ENCODE data around the gene YIPF2. TPM values are rescaled to one million over a fixed set of nuclear protein-coding genes. Genes with fewer than 3 reads are reported as not detected.

YIPF2 gene
- total and polyA plus RNA-seq, 2 experiments from 2014 or later, result 57.3 to 114 TPM

DNA sequence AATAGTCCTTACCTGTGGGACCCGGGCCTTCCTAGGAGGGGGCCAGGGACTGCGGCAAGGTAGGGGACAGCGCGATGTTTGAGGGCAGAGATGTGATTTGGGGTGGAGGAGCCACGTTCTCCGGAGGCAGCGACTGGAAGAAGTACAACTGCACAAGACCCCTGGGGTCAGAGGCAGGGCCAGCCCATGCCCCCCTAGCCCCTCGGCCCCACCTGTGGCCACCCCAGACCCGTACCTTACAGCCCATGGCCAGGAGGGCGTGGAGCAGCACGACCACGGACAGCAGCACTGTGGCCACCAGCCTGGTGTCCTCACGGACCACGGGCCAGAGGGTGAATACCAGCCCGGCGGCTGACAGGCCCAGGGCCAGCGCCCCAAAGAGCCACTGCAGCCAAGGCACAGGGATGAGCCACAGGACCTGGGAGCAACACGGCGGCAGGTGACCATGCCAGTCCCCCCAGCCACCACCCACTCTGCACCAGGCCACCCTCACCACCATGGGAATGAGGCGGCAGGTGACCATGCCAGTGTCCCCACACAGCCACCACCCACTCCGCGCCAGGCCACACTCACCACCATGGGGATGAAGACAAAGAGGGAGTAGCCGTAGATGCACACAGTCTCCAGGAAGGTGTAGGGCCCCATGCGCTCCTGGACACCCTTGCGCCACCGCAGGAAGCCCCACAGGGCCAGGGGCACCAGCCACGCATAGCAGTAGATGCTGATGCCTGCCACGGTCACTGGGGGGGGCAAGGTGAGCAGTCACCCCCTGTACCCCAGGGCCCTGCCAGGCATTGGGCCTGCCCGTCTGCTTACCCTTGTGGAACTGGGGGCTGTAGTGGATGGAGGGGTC, 5.0 kb downstream of the YIPF2 start:
- Histone ChIP-seq H3K4me2 (ENCODE audit: unreplicated experiment) (no peak overlapping the region), H3K9ac (no peak overlapping the region), H3K9me2 (ENCODE audit: insufficient read depth) (no peaks in the 10 kb centered on the region), H4K20me1 (ENCODE audit: insufficient read depth) (no peaks in the 10 kb centered on the region), H3K36me3 (ENCODE audit: low read depth) (no peaks in the 10 kb centered on the region), H3K27ac (no peak overlapping the region), H3K4me1 (ENCODE audit: insufficient read depth) (no peaks in the 10 kb centered on the region), H3F3A (ENCODE audit: insufficient read depth) (no peaks in the 10 kb centered on the region), H3K27me3 (replicated peaks; ENCODE audit: insufficient read depth) (no peaks in the 10 kb centered on the region), H3K4me3 (no peak overlapping the region), H2AFZ (no peak overlapping the region), H3K9me3 (ENCODE audit: low read depth) (no peaks in the 10 kb centered on the region), H3K79me2 (ENCODE audit: insufficient read depth) (peaks cover 27% of the 10 kb centered on the region)
- WGBS, 2 experiments (ENCODE audit: low coverage in 1 of 2, low lambda C conversion rate in 2 of 2, missing lambda C conversion rate in 2 of 2), result 92 to 93% methylated on average over 22 to 25 of the region's 29 CpGs
- TF ChIP-seq EZH2 (IDR thresholded peaks at IDR 0.05; ENCODE audit: insufficient read depth, poor library complexity, severe bottlenecking) (no peak), EZH2phosphoT487 (IDR thresholded peaks at IDR 0.05; ENCODE audit: insufficient read depth, low read depth) (no peak)
- no peak for DNase-seq
- in situ Hi-C loops (cut with MboI), result no loop called here

DNA sequence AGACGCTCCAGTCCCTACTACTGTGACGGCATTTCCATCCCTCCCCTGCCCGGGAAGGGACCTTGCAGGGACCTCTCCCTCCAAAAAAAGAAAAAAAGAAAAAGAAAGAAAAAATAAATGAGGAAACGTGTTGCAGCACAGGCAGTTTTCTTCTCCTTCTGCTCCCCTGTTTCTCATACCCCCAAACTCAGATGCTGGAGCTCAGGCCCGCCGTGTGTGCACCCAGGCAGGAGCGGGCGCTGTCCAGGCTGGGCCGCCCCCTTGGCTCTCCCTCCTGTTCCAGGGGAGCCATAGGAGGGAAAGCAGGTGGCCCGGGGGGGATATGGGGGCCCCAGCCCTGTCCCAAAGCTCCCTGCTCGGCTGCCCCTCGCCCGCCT, 5.8 kb downstream of the YIPF2 start:
- no peaks in the 10 kb centered on the region for H3F3A ChIP-seq (ENCODE audit: insufficient read depth)
- in situ Hi-C loops (cut with MboI), result no loop called here
- no peak overlapping the region for H3K27ac ChIP-seq
- no peak overlapping the region for H2AFZ ChIP-seq
- peaks cover 19% of the 10 kb centered on the region for H3K79me2 ChIP-seq (ENCODE audit: insufficient read depth)
- H3K4me2 ChIP-seq (ENCODE audit: unreplicated experiment), result no peak overlapping the region
- no peaks in the 10 kb centered on the region for H3K4me1 ChIP-seq (ENCODE audit: insufficient read depth)
- DNase-seq, result no peak
- H3K36me3 ChIP-seq (ENCODE audit: low read depth), result no peaks in the 10 kb centered on the region
- H3K9me2 ChIP-seq (ENCODE audit: insufficient read depth), result no peaks in the 10 kb centered on the region
- H3K9ac ChIP-seq, result no peak overlapping the region
- no peaks in the 10 kb centered on the region for H3K27me3 ChIP-seq (replicated peaks; ENCODE audit: insufficient read depth)
- WGBS, 2 experiments (ENCODE audit: low coverage in 1 of 2, low lambda C conversion rate in 2 of 2, missing lambda C conversion rate in 2 of 2), result 77 to 87% methylated on average over 13 of the region's 13 CpGs
- TF ChIP-seq EZH2phosphoT487 (IDR thresholded peaks at IDR 0.05; ENCODE audit: insufficient read depth, low read depth) (no peak), EZH2 (IDR thresholded peaks at IDR 0.05; ENCODE audit: insufficient read depth, poor library complexity, severe bottlenecking) (no peak)
- no peaks in the 10 kb centered on the region for H4K20me1 ChIP-seq (ENCODE audit: insufficient read depth)
- no peaks in the 10 kb centered on the region for H3K9me3 ChIP-seq (ENCODE audit: low read depth)
- H3K4me3 ChIP-seq, result no peak overlapping the region

DNA sequence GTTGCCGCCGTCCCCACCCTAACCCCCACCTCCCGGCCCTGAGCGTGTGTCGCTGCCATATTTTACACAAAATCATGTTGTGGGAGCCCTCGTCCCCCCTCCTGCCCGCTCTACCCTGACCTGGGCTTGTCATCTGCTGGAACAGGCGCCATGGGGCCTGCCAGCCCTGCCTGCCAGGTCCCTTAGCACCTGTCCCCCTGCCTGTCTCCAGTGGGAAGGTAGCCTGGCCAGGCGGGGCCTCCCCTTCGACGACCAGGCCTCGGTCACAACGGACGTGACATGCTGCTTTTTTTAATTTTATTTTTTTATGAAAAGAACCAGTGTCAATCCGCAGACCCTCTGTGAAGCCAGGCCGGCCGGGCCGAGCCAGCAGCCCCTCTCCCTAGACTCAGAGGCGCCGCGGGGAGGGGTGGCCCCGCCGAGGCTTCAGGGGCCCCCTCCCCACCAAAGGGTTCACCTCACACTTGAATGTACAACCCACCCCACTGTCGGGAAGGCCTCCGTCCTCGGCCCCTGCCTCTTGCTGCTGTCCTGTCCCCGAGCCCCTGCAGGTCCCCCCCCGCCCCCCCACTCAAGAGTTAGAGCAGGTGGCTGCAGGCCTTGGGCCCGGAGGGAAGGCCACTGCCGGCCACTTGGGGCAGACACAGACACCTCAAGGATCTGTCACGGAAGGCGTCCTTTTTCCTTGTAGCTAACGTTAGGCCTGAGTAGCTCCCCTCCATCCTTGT, 6.4 kb downstream of the YIPF2 start:
- no peaks in the 10 kb centered on the region for H3K4me1 ChIP-seq (ENCODE audit: insufficient read depth)
- H3K79me2 ChIP-seq (ENCODE audit: insufficient read depth), result peaks cover 13% of the 10 kb centered on the region
- H3K36me3 ChIP-seq (ENCODE audit: low read depth), result no peaks in the 10 kb centered on the region
- no peak for DNase-seq
- no peak overlapping the region for H3K27ac ChIP-seq
- H3K27me3 ChIP-seq (replicated peaks; ENCODE audit: insufficient read depth), result no peaks in the 10 kb centered on the region
- H3K4me3 ChIP-seq, result no peak overlapping the region
- no peak overlapping the region for H3K9ac ChIP-seq
- H2AFZ ChIP-seq, result no peak overlapping the region
- WGBS, 2 experiments (ENCODE audit: low coverage in 1 of 2, low lambda C conversion rate in 2 of 2, missing lambda C conversion rate in 2 of 2), result 77 to 81% methylated on average over 20 to 33 of the region's 33 CpGs
- H3F3A ChIP-seq (ENCODE audit: insufficient read depth), result no peaks in the 10 kb centered on the region
- TF ChIP-seq EZH2phosphoT487 (IDR thresholded peaks at IDR 0.05; ENCODE audit: insufficient read depth, low read depth) (no peak), EZH2 (IDR thresholded peaks at IDR 0.05; ENCODE audit: insufficient read depth, poor library complexity, severe bottlenecking) (no peak)
- H3K9me3 ChIP-seq (ENCODE audit: low read depth), result no peaks in the 10 kb centered on the region
- no peak overlapping the region for H3K4me2 ChIP-seq (ENCODE audit: unreplicated experiment)
- no peaks in the 10 kb centered on the region for H3K9me2 ChIP-seq (ENCODE audit: insufficient read depth)
- in situ Hi-C loops (cut with MboI), result no loop called here
- H4K20me1 ChIP-seq (ENCODE audit: insufficient read depth), result no peaks in the 10 kb centered on the region

- H3K9me3 ChIP-seq (ENCODE audit: low read depth), result no peaks in the 10 kb centered on the region
- no peak overlapping the region for H3K4me2 ChIP-seq (ENCODE audit: unreplicated experiment)
- peaks cover 8% of the 10 kb centered on the region for H3K79me2 ChIP-seq (ENCODE audit: insufficient read depth)
- no peaks in the 10 kb centered on the region for H4K20me1 ChIP-seq (ENCODE audit: insufficient read depth)
- H3F3A ChIP-seq (ENCODE audit: insufficient read depth), result no peaks in the 10 kb centered on the region
- H3K4me3 ChIP-seq, result no peak overlapping the region
- no peak overlapping the region for H2AFZ ChIP-seq
- no peaks in the 10 kb centered on the region for H3K36me3 ChIP-seq (ENCODE audit: low read depth)
- TF ChIP-seq EZH2 (IDR thresholded peaks at IDR 0.05; ENCODE audit: insufficient read depth, poor library complexity, severe bottlenecking) (no peak), EZH2phosphoT487 (IDR thresholded peaks at IDR 0.05; ENCODE audit: insufficient read depth, low read depth) (no peak)
- no peaks in the 10 kb centered on the region for H3K9me2 ChIP-seq (ENCODE audit: insufficient read depth)
- H3K9ac ChIP-seq, result no peak overlapping the region
- H3K27me3 ChIP-seq (replicated peaks; ENCODE audit: insufficient read depth), result no peaks in the 10 kb centered on the region
- WGBS, 2 experiments (ENCODE audit: low coverage in 1 of 2, low lambda C conversion rate in 2 of 2, missing lambda C conversion rate in 2 of 2), result 85 to 86% methylated on average over 25 to 43 of the region's 43 CpGs
- no peak for DNase-seq
- no peak overlapping the region for H3K27ac ChIP-seq
- in situ Hi-C loops (cut with MboI), result no loop called here
- no peaks in the 10 kb centered on the region for H3K4me1 ChIP-seq (ENCODE audit: insufficient read depth)
Measured at GRCh38 chr19:10921199-10921909, 7.1 kb downstream of the YIPF2 start.

All from GM23248 (cell line).